AG04449 (cell line): ENCODE results near the gene GNG5.

Experiments
- CTCF ChIA-PET: fragments of 350-600 bp; formaldehyde crosslinking; extraction: SDS; loops from one replicate; lab custom pipeline; 2021; ENCODE audit warnings: antibody characterized with exemption; lab: Yijun Ruan, JAX
- POLR2A ChIA-PET: fragments of 400-600, 350-600 bp; formaldehyde crosslinking; extraction: SDS; loops from one replicate; lab custom pipeline; 2020; ENCODE audit warnings: antibody characterized with exemption, inconsistent platforms; lab: Yijun Ruan, JAX
- DNase-seq: peaks from one replicate; pipeline ENCODE4 v3.0.0-alpha.2; 2010; ENCODE audit warnings: low read depth, low spot score
- H3K4me3 ChIP-seq: 2 replicates; pipeline ENCODE4 v1.5.1; 2011; ENCODE audit warnings: low read depth, mild to moderate bottlenecking, control low read depth, low read length
- CTCF ChIP-seq: IDR thresholded peaks from one replicate; pipeline ENCODE4 v1.5.1; 2011; ENCODE audit warnings: mild to moderate bottlenecking, moderate library complexity, low read length, control low read depth, inconsistent platforms; ENCODE audit not compliant: insufficient read depth; ENCODE audit errors: missing control alignments

The GNG5 gene

GRCh38 chr1:84506729-84507453, 510 bp upstream of the GNG5 start:
- CTCF ChIA-PET: interaction anchor here (0.6 to 1.5 kb wide), 7 partner anchors 14 to 247 kb away, joined by 3 to 11 read pairs (median 3); partner anchors contain the start of gene CTBS

GRCh38 chr1:84505493-84506001, 834 bp downstream of the GNG5 start:
- ChIA-PET CTCF (interaction anchor here (1.2 to 1.5 kb wide), 6 partner anchors 63 to 248 kb away, joined by 3 to 11 read pairs (median 3); partner anchors contain the start of gene CTBS), POLR2A (interaction anchor here (1.0 to 2.0 kb wide), 13 partner anchors 10 to 347 kb away, joined by 3 to 19 read pairs (median 4); partner anchors contain the start of genes CTBS and SSX2IP)
- H3K4me3 ChIP-seq: peak overlapping the region; percentile 92
- TF ChIP-seq CTCF: no peak
- DNase-seq: no peak

More at GRCh38 chr1:84506729-84507453, 510 bp upstream of the GNG5 start:
- POLR2A ChIA-PET: interaction anchor here (0.6 to 2.0 kb wide), 12 partner anchors 11 to 345 kb away, joined by 3 to 19 read pairs (median 4); partner anchors contain the start of genes CTBS and SSX2IP
- H3K4me3 ChIP-seq: peak overlapping the region; percentile 92
- no peak for TF ChIP-seq CTCF
- DNase-seq: no peak

- ChIA-PET POLR2A (interaction anchor here (0.7 to 1.7 kb wide), 5 partner anchors 69 to 414 kb away, joined by 3 to 8 read pairs (median 5); partner anchors contain the start of gene CTBS), CTCF (interaction anchor here (0.8 to 1.7 kb wide), 6 partner anchors 66 to 431 kb away, joined by 3 to 14 read pairs (median 4); no protein-coding TSS in a partner anchor)
- peak; percentile 29 for TF ChIP-seq CTCF
- DNase-seq: peak; percentile 47
- H3K4me3 ChIP-seq: peak overlapping the region; percentile 92
Observed at GRCh38 chr1:84504580-84505492, 1.5 kb downstream of the GNG5 start.

GRCh38 chr1:84502927-84503326, 3.5 kb downstream of the GNG5 start:
- POLR2A ChIA-PET: no interaction called here

More at GRCh38 chr1:84502927-84503326, 3.5 kb downstream of the GNG5 start:
- TF ChIP-seq CTCF: no peak
- no peak overlapping the region for H3K4me3 ChIP-seq
- CTCF ChIA-PET: interaction anchor here (1.5 to 1.7 kb wide), 3 partner anchors 101 to 255 kb away, joined by 4 to 14 read pairs (median 6); no protein-coding TSS in a partner anchor
- DNase-seq: no peak
